HK-2 (cell line): Measurements from ENCODE around the gene TTC28.

Source experiments
- DNase-seq: peaks from one replicate; pipeline ENCODE4 v3.0.0-alpha.2; 2018; ENCODE audit not compliant: unreplicated experiment

TTC28 gene

GRCh38 chr22:28004021-28004420 is 675.6 kb downstream of the TTC28 start:
- no peak for DNase-seq

GRCh38 chr22:28002863-28003565 is 676.6 kb downstream of the TTC28 start:
- DNase-seq = no peak

- no peak for DNase-seq
These were observed 677.4 kb downstream of the TTC28 start for GRCh38 chr22:28002181-28002700.

GRCh38 chr22:28001171-28001835 is 678.3 kb downstream of the TTC28 start:
- no peak for DNase-seq

- DNase-seq = no peak
These were observed 679.3 kb downstream of the TTC28 start for GRCh38 chr22:28000361-28000760.

- DNase-seq = no peak
These were observed 679.8 kb downstream of the TTC28 start for GRCh38 chr22:27999876-28000275.

GRCh38 chr22:27998511-27999410 is 680.9 kb downstream of the TTC28 start:
- DNase-seq = no peak

GRCh38 chr22:27997538-27997937 is 682.1 kb downstream of the TTC28 start:
- no peak for DNase-seq

GRCh38 chr22:27996981-27997380 is 682.7 kb downstream of the TTC28 start:
- DNase-seq = no peak

GRCh38 chr22:27996529-27996925 is 683.1 kb downstream of the TTC28 start:
- DNase-seq = no peak

GRCh38 chr22:27995801-27996528 is 683.7 kb downstream of the TTC28 start:
- DNase-seq = no peak

GRCh38 chr22:27994481-27995331 is 684.9 kb downstream of the TTC28 start:
- no peak for DNase-seq

GRCh38 chr22:27993774-27994350 is 685.8 kb downstream of the TTC28 start:
- no peak for DNase-seq

- no peak for DNase-seq
These were observed 686.4 kb downstream of the TTC28 start for GRCh38 chr22:27993201-27993635.

- DNase-seq = no peak
These were observed 687.1 kb downstream of the TTC28 start for GRCh38 chr22:27992294-27993165.

- no peak for DNase-seq
These were observed 687.9 kb downstream of the TTC28 start for GRCh38 chr22:27991586-27992293.

- DNase-seq = no peak
These were observed 688.8 kb downstream of the TTC28 start for GRCh38 chr22:27990879-27991278.

GRCh38 chr22:27990451-27990840 is 689.2 kb downstream of the TTC28 start:
- no peak for DNase-seq
